ENCODE data around the gene HAL.

- no peak for TF ChIP-seq CHD2 (IDR thresholded peaks at IDR 0.05; ENCODE audit: low read length, partially characterized antibody)
- TF ChIP-seq RNF2 (IDR thresholded peaks at IDR 0.05; ENCODE audit: borderline replicate concordance, low read depth), result no peak
- TF ChIP-seq, protein P1, sequence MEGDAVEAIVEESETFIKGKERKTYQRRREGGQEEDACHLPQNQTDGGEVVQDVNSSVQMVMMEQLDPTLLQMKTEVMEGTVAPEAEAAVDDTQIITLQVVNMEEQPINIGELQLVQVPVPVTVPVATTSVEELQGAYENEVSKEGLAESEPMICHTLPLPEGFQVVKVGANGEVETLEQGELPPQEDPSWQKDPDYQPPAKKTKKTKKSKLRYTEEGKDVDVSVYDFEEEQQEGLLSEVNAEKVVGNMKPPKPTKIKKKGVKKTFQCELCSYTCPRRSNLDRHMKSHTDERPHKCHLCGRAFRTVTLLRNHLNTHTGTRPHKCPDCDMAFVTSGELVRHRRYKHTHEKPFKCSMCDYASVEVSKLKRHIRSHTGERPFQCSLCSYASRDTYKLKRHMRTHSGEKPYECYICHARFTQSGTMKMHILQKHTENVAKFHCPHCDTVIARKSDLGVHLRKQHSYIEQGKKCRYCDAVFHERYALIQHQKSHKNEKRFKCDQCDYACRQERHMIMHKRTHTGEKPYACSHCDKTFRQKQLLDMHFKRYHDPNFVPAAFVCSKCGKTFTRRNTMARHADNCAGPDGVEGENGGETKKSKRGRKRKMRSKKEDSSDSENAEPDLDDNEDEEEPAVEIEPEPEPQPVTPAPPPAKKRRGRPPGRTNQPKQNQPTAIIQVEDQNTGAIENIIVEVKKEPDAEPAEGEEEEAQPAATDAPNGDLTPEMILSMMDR (IDR thresholded peaks at IDR 0.05), result no peak
- no peak for TF ChIP-seq NFE2L2 (conservative IDR thresholded peaks at IDR 0.05; ENCODE audit: low read length)
- TF ChIP-seq, protein P2, sequence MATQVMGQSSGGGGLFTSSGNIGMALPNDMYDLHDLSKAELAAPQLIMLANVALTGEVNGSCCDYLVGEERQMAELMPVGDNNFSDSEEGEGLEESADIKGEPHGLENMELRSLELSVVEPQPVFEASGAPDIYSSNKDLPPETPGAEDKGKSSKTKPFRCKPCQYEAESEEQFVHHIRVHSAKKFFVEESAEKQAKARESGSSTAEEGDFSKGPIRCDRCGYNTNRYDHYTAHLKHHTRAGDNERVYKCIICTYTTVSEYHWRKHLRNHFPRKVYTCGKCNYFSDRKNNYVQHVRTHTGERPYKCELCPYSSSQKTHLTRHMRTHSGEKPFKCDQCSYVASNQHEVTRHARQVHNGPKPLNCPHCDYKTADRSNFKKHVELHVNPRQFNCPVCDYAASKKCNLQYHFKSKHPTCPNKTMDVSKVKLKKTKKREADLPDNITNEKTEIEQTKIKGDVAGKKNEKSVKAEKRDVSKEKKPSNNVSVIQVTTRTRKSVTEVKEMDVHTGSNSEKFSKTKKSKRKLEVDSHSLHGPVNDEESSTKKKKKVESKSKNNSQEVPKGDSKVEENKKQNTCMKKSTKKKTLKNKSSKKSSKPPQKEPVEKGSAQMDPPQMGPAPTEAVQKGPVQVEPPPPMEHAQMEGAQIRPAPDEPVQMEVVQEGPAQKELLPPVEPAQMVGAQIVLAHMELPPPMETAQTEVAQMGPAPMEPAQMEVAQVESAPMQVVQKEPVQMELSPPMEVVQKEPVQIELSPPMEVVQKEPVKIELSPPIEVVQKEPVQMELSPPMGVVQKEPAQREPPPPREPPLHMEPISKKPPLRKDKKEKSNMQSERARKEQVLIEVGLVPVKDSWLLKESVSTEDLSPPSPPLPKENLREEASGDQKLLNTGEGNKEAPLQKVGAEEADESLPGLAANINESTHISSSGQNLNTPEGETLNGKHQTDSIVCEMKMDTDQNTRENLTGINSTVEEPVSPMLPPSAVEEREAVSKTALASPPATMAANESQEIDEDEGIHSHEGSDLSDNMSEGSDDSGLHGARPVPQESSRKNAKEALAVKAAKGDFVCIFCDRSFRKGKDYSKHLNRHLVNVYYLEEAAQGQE (IDR thresholded peaks at IDR 0.05), result no peak
- no peak for TF ChIP-seq RAD21 (conservative IDR thresholded peaks at IDR 0.05 in 1 of 2, IDR thresholded peaks at IDR 0.05 in 1 of 2)
- no peak for TF ChIP-seq JUN (IDR thresholded peaks at IDR 0.05)
- no peak for TF ChIP-seq POLR2A (IDR thresholded peaks at IDR 0.05; ENCODE audit: low read length)
Observed at GRCh38 chr12:96040305-96041133, 44.4 kb upstream of the HAL start.

All from A549 (cell line).